DND-41 (cell line): ENCODE results near the gene ACBD5.
"Not testable (repeated sequence)": the region's sequence is repeated elsewhere in the genome, so short reads cannot be mapped to it uniquely, and the experiment has no call there.

Experiments used
- ATAC-seq: fragments of 200-7000 bp; cut with Tn5 transposase; 3 replicates; pipeline ENCODE4 v1.9.1; 2021; ENCODE audit warnings: low read depth; ENCODE audit not compliant: insufficient read depth
- DNase-seq: peaks from one replicate; pipeline ENCODE4 v3.0.0-alpha.2; 2020
- H2AFZ ChIP-seq: 2 replicates; pipeline ENCODE4 v1.6.0; 2012; ENCODE audit warnings: low read depth, low read length
- H3K27ac ChIP-seq: 2 replicates; pipeline ENCODE4 v1.5.1; 2012; ENCODE audit warnings: low read length, inconsistent platforms
- H3K27me3 ChIP-seq: fragments of 200-600 bp; sonication (generic); 2 replicates; pipeline ENCODE4 v1.6.0; 2012; ENCODE audit warnings: low read length, mild to moderate bottlenecking, inconsistent platforms; ENCODE audit not compliant: insufficient read depth, poor library complexity
- H3K36me3 ChIP-seq: 2 replicates; pipeline ENCODE4 v1.5.1; 2012; ENCODE audit warnings: low read length, inconsistent platforms; ENCODE audit not compliant: insufficient read depth
- H3K4me1 ChIP-seq: 2 replicates; pipeline ENCODE4 v1.5.1; 2012; ENCODE audit warnings: mild to moderate bottlenecking, low read length; ENCODE audit not compliant: insufficient read depth
- H3K4me2 ChIP-seq: 2 replicates; pipeline ENCODE4 v1.6.0; 2012; ENCODE audit warnings: mild to moderate bottlenecking, moderate library complexity, low read length, inconsistent platforms; ENCODE audit not compliant: insufficient read depth
- H3K4me3 ChIP-seq, 2 experiments: fragments of 200-600 bp in 1 of 2; shearing (Covaris generic) in 1 of 2; 2 replicates each; pipeline ENCODE4 v1.5.1; 2012 to 2016; ENCODE audit warnings: inconsistent platforms in 2 of 2, low read length in 2 of 2, mild to moderate bottlenecking in 2 of 2, low read depth in 1 of 2, moderate library complexity in 1 of 2
- H3K79me2 ChIP-seq: 2 replicates; pipeline ENCODE4 v1.6.0; 2012; ENCODE audit warnings: low read length, inconsistent platforms; ENCODE audit not compliant: insufficient read depth
- H3K9ac ChIP-seq: 2 replicates; pipeline ENCODE4 v1.6.0; 2012; ENCODE audit warnings: low read depth, mild to moderate bottlenecking, inconsistent platforms, low read length, moderate library complexity
- H3K9me3 ChIP-seq: 2 replicates; pipeline ENCODE4 v1.5.1; 2012; ENCODE audit warnings: low read length, moderate library complexity, mild to moderate bottlenecking, inconsistent platforms; ENCODE audit not compliant: insufficient read depth, severe bottlenecking
- H4K20me1 ChIP-seq: 2 replicates; pipeline ENCODE4 v1.6.0; 2012; ENCODE audit warnings: low read length; ENCODE audit not compliant: insufficient read depth
- EZH2 ChIP-seq: IDR thresholded peaks from 3 replicates; pipeline ENCODE4 v1.6.1; 2012; ENCODE audit warnings: borderline replicate concordance, low read depth, mild to moderate bottlenecking, moderate library complexity, low read length, inconsistent platforms; ENCODE audit not compliant: severe bottlenecking
- TF ChIP-seq, protein P1 (sequence below): IDR thresholded peaks from 2 replicates; pipeline ENCODE4 v1.5.1; 2012; ENCODE audit warnings: borderline replicate concordance, low read length, moderate library complexity, mild to moderate bottlenecking; ENCODE audit not compliant: poor library complexity, severe bottlenecking; ENCODE audit errors: extremely low read depth

ACBD5 gene

DNA sequence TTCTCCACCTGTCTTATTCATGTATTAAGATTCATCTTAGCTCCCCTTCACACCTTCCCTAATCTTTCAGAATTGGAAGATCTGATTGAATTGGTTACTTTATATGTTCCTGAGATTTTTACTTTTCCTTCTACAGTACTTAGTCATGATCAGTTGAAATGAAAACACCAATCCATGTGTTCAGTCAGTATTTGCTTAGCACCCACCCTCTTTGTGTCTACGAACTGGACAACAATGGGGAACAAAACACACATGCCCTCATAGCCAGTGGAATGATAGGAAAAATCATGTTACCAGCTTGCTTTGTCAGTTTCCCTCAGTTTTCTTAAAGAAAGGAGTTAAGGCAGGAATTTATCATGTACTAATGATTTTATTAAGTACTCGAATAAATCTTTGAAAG lies 83.4 kb downstream of the ACBD5 start:
- TF ChIP-seq, protein P1, sequence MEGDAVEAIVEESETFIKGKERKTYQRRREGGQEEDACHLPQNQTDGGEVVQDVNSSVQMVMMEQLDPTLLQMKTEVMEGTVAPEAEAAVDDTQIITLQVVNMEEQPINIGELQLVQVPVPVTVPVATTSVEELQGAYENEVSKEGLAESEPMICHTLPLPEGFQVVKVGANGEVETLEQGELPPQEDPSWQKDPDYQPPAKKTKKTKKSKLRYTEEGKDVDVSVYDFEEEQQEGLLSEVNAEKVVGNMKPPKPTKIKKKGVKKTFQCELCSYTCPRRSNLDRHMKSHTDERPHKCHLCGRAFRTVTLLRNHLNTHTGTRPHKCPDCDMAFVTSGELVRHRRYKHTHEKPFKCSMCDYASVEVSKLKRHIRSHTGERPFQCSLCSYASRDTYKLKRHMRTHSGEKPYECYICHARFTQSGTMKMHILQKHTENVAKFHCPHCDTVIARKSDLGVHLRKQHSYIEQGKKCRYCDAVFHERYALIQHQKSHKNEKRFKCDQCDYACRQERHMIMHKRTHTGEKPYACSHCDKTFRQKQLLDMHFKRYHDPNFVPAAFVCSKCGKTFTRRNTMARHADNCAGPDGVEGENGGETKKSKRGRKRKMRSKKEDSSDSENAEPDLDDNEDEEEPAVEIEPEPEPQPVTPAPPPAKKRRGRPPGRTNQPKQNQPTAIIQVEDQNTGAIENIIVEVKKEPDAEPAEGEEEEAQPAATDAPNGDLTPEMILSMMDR, result no peak
- no peak for TF ChIP-seq EZH2
- DNase-seq (no peak), ATAC-seq (no peak)
- peaks cover 66% of the 10 kb centered on the region for H3K79me2 ChIP-seq
- no peak overlapping the region for H3K27ac ChIP-seq
- H3K27me3 ChIP-seq, result no peaks in the 10 kb centered on the region
- H3K9me3 ChIP-seq, result no peaks in the 10 kb centered on the region
- H4K20me1 ChIP-seq, result peaks cover 19% of the 10 kb centered on the region; the same call in 1 of the 2 replicates
- H3K9ac ChIP-seq, result peak overlapping the region; percentile 74
- H3K4me2 ChIP-seq, result peak overlapping the region; percentile 71
- peak overlapping the region in 1 of 2 experiments; percentile 70; a peak in 2 of 4 replicates for H3K4me3 ChIP-seq
- H2AFZ ChIP-seq, result no peak overlapping the region
- peaks cover 42% of the 10 kb centered on the region for H3K36me3 ChIP-seq
- H3K4me1 ChIP-seq, result peaks cover 36% of the 10 kb centered on the region

DNA sequence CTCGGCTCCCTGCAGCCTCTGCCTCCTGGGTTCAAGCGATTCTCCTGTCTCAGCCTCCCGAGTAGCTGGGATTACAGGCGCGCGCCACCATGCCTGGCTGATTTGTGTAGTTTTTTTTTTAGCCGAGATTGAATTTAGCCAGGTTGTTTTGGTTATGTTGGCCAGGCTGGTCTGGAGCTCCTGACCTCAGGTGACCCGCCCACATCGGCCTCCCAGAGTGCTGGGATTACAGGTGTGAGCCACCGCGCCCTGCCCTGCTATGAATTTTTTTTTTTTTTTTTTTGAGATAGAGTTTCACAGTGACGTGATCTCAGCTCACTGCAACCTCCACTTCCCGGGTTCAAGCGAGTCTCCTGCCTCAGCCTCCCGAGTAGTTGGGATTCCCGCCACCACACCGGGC lies 84.0 kb downstream of the ACBD5 start:
- H3K4me2 ChIP-seq, result peak overlapping the region; percentile 71
- not testable (repeated sequence) for H3K9me3 ChIP-seq, DNase-seq, H3K27me3 ChIP-seq, H3K27ac ChIP-seq, ATAC-seq
- H3K36me3 ChIP-seq, result peaks cover 36% of the 10 kb centered on the region
- peak overlapping the region; percentile 69 to 70 for H3K4me3 ChIP-seq
- peak overlapping the region; percentile 87 for H2AFZ ChIP-seq
- peak overlapping the region; percentile 74 for H3K9ac ChIP-seq
- H4K20me1 ChIP-seq, result peaks cover 19% of the 10 kb centered on the region; the same call in 1 of the 2 replicates
- peaks cover 72% of the 10 kb centered on the region for H3K79me2 ChIP-seq
- peaks cover 40% of the 10 kb centered on the region for H3K4me1 ChIP-seq

DNA sequence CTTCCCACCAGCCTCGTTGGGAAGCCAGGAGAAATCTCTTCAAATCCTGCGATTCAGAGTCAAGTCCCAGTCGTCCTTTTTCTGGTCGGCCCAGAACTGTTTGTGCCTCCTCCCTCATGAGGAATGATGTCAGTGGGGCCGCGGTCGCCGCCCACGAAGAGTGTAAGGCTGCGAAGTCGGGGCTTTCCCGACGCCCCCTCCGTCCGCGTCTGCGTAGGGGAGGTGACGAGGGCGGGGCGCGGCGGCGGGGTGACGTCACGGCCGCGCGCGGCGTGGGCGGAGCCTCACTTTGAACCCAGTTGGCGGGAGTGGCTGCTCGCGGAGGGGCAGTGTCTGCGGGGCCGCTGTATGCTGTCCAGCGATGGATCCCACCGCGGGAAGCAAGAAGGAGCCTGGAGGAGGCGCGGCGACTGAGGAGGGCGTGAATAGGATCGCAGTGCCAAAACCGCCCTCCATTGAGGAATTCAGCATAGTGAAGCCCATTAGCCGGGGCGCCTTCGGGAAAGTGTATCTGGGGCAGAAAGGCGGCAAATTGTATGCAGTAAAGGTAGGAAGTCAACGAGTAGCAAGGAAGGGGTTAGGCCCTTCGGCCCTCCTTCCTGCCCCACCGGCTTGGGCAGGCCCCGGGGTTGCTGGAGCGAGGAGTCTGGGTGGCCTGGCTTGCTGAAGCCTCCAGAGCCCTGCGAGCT lies 85.4 kb downstream of the ACBD5 start, which contains the start of gene MASTL:
Gene MASTL (plus strand): TSS at position 287 of the 689 bp plus-strand sequence. CDS start 75 bp downstream, at position 362.
- no peak for TF ChIP-seq EZH2
- TF ChIP-seq, protein P1, result no peak
- peak; percentile 83 for ATAC-seq
- Histone ChIP-seq H3K36me3 (peaks cover 35% of the 10 kb centered on the region), H2AFZ (peak within 1 kb of the TSS; percentile 87), H3K9me3 (no peaks in the 10 kb centered on the region), H3K79me2 (peaks cover 85% of the 10 kb centered on the region), H3K4me1 (peaks cover 51% of the 10 kb centered on the region), H3K4me3 (peak within 1 kb of the TSS; percentile 69 to 70), H3K27me3 (no peaks in the 10 kb centered on the region), H3K27ac (peak within 1 kb of the TSS; percentile 90), H3K4me2 (peak within 1 kb of the TSS; percentile 71), H3K9ac (peak within 1 kb of the TSS; percentile 74), H4K20me1 (peaks cover 30% of the 10 kb centered on the region)
- peak; percentile 93 for DNase-seq

DNA sequence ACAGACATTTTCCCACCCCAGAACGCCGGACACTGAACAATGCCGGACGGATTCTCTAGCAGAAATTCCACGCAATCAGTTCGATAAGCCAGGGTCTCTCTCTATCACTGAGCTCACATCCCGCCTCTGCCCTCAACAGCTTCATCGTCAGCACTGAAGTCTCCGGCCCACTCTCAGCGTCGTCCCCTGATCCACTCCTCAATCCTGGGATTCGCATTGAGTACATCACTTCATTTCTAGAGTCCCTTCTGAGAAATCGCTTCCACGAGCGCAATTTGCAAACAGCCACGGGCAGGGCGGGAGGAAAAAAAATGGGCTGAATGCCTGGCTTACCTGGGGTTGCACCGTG lies 86.8 kb downstream of the ACBD5 start:
- peaks cover 54% of the 10 kb centered on the region for H3K4me1 ChIP-seq
- DNase-seq, result no peak
- peak overlapping the region; percentile 90 for H3K27ac ChIP-seq
- peaks cover 96% of the 10 kb centered on the region for H3K79me2 ChIP-seq
- no peaks in the 10 kb centered on the region for H3K9me3 ChIP-seq
- peaks cover 29% of the 10 kb centered on the region for H3K36me3 ChIP-seq
- peaks cover 42% of the 10 kb centered on the region for H4K20me1 ChIP-seq
- no peak for TF ChIP-seq EZH2
- TF ChIP-seq, protein P1, result no peak
- no peaks in the 10 kb centered on the region for H3K27me3 ChIP-seq
- H3K4me2 ChIP-seq, result peak overlapping the region; percentile 68
- H3K9ac ChIP-seq, result peak overlapping the region; percentile 74
- peak overlapping the region; percentile 42 to 70 for H3K4me3 ChIP-seq
- ATAC-seq, result peak; percentile 23
- H2AFZ ChIP-seq, result peak overlapping the region; percentile 61
